ENCODE data around the gene DIDO1. TPM values are rescaled to one million over a fixed set of nuclear protein-coding genes. Genes with fewer than 3 reads are reported as not detected.

Gene DIDO1
- total RNA-seq, 1 experiment from 2014 or later = 108 TPM

- H3K27me3 ChIP-seq = peaks cover 57% of the 10 kb centered on the region
- H3K36me3 ChIP-seq = no peaks in the 10 kb centered on the region
- DNase-seq = no peak
- no peaks in the 10 kb centered on the region for H3K9me3 ChIP-seq (replicated peaks)
- no peak overlapping the region for H3K4me3 ChIP-seq
- H3K27ac ChIP-seq = no peak overlapping the region
- H3K4me1 ChIP-seq = peaks cover 3% of the 10 kb centered on the region; the same call in 1 of the 2 replicates
Measured at GRCh38 chr20:62837790-62838127, 88.5 kb downstream of the DIDO1 start.

GRCh38 chr20:62836967-62837490 lies 89.3 kb downstream of the DIDO1 start:
- Histone ChIP-seq H3K9me3 (replicated peaks) (no peaks in the 10 kb centered on the region), H3K27me3 (peaks cover 60% of the 10 kb centered on the region), H3K27ac (no peak overlapping the region), H3K36me3 (no peaks in the 10 kb centered on the region), H3K4me1 (peaks cover 9% of the 10 kb centered on the region), H3K4me3 (no peak overlapping the region)
- no peak for DNase-seq

GRCh38 chr20:62835931-62836861 lies 90.1 kb downstream of the DIDO1 start:
- peaks cover 17% of the 10 kb centered on the region for H3K4me1 ChIP-seq
- no peak for DNase-seq
- no peaks in the 10 kb centered on the region for H3K36me3 ChIP-seq
- no peak overlapping the region for H3K27ac ChIP-seq
- H3K9me3 ChIP-seq (replicated peaks) = no peaks in the 10 kb centered on the region
- no peak overlapping the region for H3K4me3 ChIP-seq
- peaks cover 69% of the 10 kb centered on the region for H3K27me3 ChIP-seq

GRCh38 chr20:62834967-62835730 lies 91.2 kb downstream of the DIDO1 start:
- no peak overlapping the region for H3K27ac ChIP-seq
- no peak overlapping the region for H3K4me3 ChIP-seq
- DNase-seq = no peak
- H3K4me1 ChIP-seq = peaks cover 22% of the 10 kb centered on the region
- H3K36me3 ChIP-seq = no peaks in the 10 kb centered on the region
- peaks cover 73% of the 10 kb centered on the region for H3K27me3 ChIP-seq
- H3K9me3 ChIP-seq (replicated peaks) = no peaks in the 10 kb centered on the region

- Histone ChIP-seq H3K27ac (no peak overlapping the region), H3K9me3 (replicated peaks) (no peaks in the 10 kb centered on the region)
- DNase-seq = peak; percentile 23 to 50
Measured at GRCh38 chr20:62832951-62833391, 93.3 kb downstream of the DIDO1 start.

GRCh38 chr20:62832212-62832922 lies 93.9 kb downstream of the DIDO1 start:
- Histone ChIP-seq H3K9me3 (replicated peaks) (no peaks in the 10 kb centered on the region), H3K27me3 (peaks cover 86% of the 10 kb centered on the region), H3K4me1 (peaks cover 22% of the 10 kb centered on the region), H3K4me3 (no peak overlapping the region), H3K27ac (no peak overlapping the region), H3K36me3 (no peaks in the 10 kb centered on the region)
- peak; percentile 68 to 69 for DNase-seq

More at GRCh38 chr20:62832951-62833391, 93.3 kb downstream of the DIDO1 start:
- Histone ChIP-seq H3K27me3 (peaks cover 86% of the 10 kb centered on the region), H3K4me1 (peaks cover 22% of the 10 kb centered on the region), H3K4me3 (no peak overlapping the region), H3K36me3 (no peaks in the 10 kb centered on the region)

- Histone ChIP-seq H3K4me3 (no peak overlapping the region), H3K9me3 (replicated peaks) (no peaks in the 10 kb centered on the region), H3K27ac (no peak overlapping the region), H3K27me3 (peaks cover 86% of the 10 kb centered on the region), H3K4me1 (peaks cover 22% of the 10 kb centered on the region), H3K36me3 (no peaks in the 10 kb centered on the region)
- peak in 1 of 2 experiments; percentile 50 for DNase-seq
Measured at GRCh38 chr20:62831854-62832211, 94.5 kb downstream of the DIDO1 start.

GRCh38 chr20:62831361-62831788 lies 94.9 kb downstream of the DIDO1 start:
- Histone ChIP-seq H3K27ac (no peak overlapping the region), H3K4me1 (peaks cover 22% of the 10 kb centered on the region), H3K9me3 (replicated peaks) (no peaks in the 10 kb centered on the region), H3K36me3 (no peaks in the 10 kb centered on the region), H3K27me3 (peaks cover 86% of the 10 kb centered on the region), H3K4me3 (no peak overlapping the region)
- DNase-seq = peak in 1 of 2 experiments; percentile 17

- no peak overlapping the region for H3K27ac ChIP-seq
- peaks cover 84% of the 10 kb centered on the region for H3K27me3 ChIP-seq
- H3K9me3 ChIP-seq (replicated peaks) = no peaks in the 10 kb centered on the region
- H3K4me3 ChIP-seq = no peak overlapping the region
- peaks cover 22% of the 10 kb centered on the region for H3K4me1 ChIP-seq
- no peaks in the 10 kb centered on the region for H3K36me3 ChIP-seq
- DNase-seq = peak in 1 of 2 experiments; percentile 22
Measured at GRCh38 chr20:62830821-62831220, 95.5 kb downstream of the DIDO1 start.

- H3K9me3 ChIP-seq (replicated peaks) = no peaks in the 10 kb centered on the region
- peaks cover 26% of the 10 kb centered on the region for H3K4me1 ChIP-seq
- H3K27me3 ChIP-seq = peaks cover 84% of the 10 kb centered on the region
- no peaks in the 10 kb centered on the region for H3K36me3 ChIP-seq
- no peak overlapping the region for H3K27ac ChIP-seq
- DNase-seq = no peak
- H3K4me3 ChIP-seq = no peak overlapping the region
Measured at GRCh38 chr20:62830251-62830650, 96.1 kb downstream of the DIDO1 start.

- H3K4me3 ChIP-seq = no peak overlapping the region
- DNase-seq = no peak
- H3K36me3 ChIP-seq = no peaks in the 10 kb centered on the region
- peaks cover 79% of the 10 kb centered on the region for H3K27me3 ChIP-seq
- H3K9me3 ChIP-seq (replicated peaks) = no peaks in the 10 kb centered on the region
- peaks cover 29% of the 10 kb centered on the region for H3K4me1 ChIP-seq
- no peak overlapping the region for H3K27ac ChIP-seq
Measured at GRCh38 chr20:62829231-62830230, 96.8 kb downstream of the DIDO1 start.

- no peak overlapping the region for H3K4me3 ChIP-seq
- no peak overlapping the region for H3K27ac ChIP-seq
Measured at GRCh38 chr20:62828511-62829230, 97.6 kb downstream of the DIDO1 start.

GRCh38 chr20:62828051-62828450 lies 98.3 kb downstream of the DIDO1 start:
- H3K27ac ChIP-seq = no peak overlapping the region
- DNase-seq = no peak
- H3K4me1 ChIP-seq = peaks cover 32% of the 10 kb centered on the region
- H3K4me3 ChIP-seq = no peak overlapping the region
- H3K36me3 ChIP-seq = no peaks in the 10 kb centered on the region
- peaks cover 67% of the 10 kb centered on the region for H3K27me3 ChIP-seq
- H3K9me3 ChIP-seq (replicated peaks) = no peaks in the 10 kb centered on the region

More at GRCh38 chr20:62828511-62829230, 97.6 kb downstream of the DIDO1 start:
- Histone ChIP-seq H3K9me3 (replicated peaks) (no peaks in the 10 kb centered on the region), H3K4me1 (peaks cover 33% of the 10 kb centered on the region), H3K27me3 (peaks cover 70% of the 10 kb centered on the region), H3K36me3 (no peaks in the 10 kb centered on the region)
- DNase-seq = no peak

All from SJCRH30 (cell line).